Measurements from ENCODE around the gene CEP295NL.

DNA sequence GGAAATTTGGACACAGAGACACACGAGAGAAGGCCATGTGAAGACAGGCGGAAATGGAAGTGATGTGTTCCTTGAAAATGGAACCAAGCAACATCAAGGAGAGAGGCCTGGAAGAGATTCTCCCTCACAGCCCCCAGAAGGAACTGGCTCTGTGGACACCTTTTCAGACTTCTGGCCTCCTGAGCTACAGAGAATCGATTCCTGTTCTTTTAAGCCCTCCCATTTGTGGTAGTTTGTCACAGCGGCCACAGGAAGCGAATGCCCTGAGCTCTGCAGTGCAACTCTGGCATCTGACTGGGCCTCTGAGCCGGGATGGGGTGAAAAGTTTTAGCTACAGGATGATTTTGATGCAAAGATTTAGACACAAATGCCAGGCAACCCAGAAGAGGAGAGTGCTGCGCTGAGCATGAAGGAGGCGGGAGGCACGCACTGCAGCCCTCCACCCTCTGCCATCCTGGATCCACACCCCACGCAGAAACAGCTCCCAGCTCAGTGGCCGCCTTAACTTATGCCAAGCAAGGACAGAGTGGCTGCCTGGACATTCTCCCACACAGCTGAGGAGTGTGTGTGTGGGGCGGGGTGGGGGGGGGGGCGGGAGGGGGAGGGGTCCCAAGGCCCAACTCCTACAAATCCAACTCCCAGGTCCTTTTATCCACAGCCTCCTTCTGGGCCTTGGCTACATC, 20.0 kb upstream of the CEP295NL start:
- TF ChIP-seq, protein P1, sequence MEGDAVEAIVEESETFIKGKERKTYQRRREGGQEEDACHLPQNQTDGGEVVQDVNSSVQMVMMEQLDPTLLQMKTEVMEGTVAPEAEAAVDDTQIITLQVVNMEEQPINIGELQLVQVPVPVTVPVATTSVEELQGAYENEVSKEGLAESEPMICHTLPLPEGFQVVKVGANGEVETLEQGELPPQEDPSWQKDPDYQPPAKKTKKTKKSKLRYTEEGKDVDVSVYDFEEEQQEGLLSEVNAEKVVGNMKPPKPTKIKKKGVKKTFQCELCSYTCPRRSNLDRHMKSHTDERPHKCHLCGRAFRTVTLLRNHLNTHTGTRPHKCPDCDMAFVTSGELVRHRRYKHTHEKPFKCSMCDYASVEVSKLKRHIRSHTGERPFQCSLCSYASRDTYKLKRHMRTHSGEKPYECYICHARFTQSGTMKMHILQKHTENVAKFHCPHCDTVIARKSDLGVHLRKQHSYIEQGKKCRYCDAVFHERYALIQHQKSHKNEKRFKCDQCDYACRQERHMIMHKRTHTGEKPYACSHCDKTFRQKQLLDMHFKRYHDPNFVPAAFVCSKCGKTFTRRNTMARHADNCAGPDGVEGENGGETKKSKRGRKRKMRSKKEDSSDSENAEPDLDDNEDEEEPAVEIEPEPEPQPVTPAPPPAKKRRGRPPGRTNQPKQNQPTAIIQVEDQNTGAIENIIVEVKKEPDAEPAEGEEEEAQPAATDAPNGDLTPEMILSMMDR (IDR thresholded peaks at IDR 0.05; ENCODE audit: low read length): no peak
- TF ChIP-seq EZH2 (IDR thresholded peaks at IDR 0.05; ENCODE audit: borderline replicate concordance, low read length): no peak
